Activated naive CD8-positive, alpha-beta T cell treated with anti-CD3 and anti-CD28 coated beads, Interleukin-2, amount 50 U/mL, for 16 hours (primary cell): Measurements from ENCODE around the gene ADAMTS12.
"Not testable (repeated sequence)": the region's sequence is repeated elsewhere in the genome, so short reads cannot be mapped to it uniquely, and the experiment has no call there.

Source experiments
- DNase-seq: peaks from one replicate; pipeline ENCODE4 v3.0.0-alpha.2; 2020; ENCODE audit warnings: low read depth, low spot score

ADAMTS12 gene

DNA sequence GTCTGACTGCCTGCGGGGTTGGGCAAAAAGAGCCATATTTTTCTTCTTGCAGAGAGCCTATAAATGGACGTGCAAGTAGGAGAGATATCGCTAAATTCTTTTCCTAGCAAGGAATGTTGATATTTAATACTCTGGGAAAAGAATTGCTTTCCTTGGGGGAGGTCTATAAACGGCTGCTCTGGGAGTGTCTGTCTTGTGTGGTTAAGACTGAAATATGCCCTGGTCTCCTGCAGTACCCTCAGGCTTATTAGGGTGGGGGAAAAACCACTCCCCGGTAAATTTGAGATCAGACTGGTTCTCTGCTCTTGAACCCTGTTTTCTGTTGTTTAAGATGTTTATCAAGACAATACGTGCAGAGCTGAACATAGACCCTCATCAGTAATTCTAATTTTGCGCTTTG is 14.5 kb upstream of the ADAMTS12 start:
- DNase-seq = not testable (repeated sequence)

DNA sequence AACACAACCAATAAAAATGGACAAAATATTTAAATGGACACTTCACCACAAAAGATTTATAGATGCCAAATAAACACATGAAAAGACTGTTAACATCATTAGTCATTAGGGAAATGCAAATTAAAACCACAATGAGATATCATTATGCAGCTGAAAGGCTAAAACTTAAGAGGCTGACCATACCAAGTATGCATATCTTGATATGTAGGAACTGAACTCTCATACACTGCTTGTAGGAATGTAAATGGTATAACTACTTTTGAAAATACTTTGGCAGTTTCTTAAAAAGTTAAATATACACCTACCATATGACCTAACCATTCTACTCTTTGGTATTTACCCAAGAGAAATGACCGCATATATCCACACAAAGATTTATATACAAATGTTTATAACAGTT is 13.6 kb upstream of the ADAMTS12 start:
- DNase-seq = no peak

DNA sequence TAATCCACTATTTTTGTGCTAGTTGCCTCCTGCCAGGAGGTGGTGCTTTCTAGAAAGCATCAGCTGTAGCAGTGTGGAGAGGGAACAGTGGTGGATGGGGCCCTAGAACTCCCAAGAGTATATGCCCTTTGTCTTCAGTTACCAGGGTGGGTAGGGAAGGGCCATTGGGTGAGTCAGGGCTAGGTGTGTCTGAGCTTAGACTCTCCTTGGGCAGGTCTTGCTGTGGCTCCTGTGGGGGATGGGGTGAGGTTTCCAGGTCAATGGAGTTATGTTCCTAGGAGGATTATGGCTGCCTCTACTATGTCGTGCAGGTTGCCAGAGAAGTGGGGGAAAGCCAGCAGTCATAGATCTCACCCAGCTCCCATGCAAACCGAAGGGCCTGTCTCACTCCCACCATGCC is 11.3 kb upstream of the ADAMTS12 start:
- DNase-seq = no peak

DNA sequence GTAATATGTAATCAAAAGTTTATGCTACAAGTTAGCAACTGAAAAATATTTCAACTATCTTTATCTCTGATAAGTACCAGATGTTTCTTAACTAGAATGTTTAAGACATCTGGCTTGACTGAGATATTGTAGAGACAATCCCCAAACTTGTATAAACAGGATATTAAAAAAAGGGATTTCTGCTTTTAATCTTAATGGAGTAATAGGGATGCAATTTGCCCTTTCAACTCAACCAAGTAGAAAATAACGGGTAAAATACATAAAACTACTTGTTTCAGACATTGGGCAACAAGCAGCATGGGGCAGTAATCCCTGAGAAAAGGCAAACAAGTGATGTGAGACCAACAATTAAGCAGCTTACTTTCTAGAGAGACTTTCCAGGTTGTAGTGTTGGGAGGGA is 9.4 kb upstream of the ADAMTS12 start:
- DNase-seq = no peak

DNA sequence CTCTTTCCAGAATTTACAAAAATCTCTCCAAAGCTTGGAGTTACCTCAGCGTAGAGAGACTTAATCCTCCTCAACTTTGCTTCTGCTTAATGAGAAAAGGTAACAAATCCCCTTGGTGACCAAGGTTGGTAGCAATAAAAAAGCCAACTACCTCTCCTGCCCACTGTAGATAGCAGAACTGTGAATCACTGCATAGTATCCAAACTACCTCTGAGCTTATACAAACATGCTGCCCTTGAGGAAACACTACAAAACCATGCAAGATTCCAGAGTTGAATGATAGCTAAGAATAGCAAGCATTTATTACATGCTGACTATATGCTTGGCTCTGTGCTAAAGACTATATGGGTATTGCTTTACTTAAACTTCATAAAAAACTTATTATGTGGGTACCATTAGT is 2.8 kb upstream of the ADAMTS12 start:
- DNase-seq = no peak

DNA sequence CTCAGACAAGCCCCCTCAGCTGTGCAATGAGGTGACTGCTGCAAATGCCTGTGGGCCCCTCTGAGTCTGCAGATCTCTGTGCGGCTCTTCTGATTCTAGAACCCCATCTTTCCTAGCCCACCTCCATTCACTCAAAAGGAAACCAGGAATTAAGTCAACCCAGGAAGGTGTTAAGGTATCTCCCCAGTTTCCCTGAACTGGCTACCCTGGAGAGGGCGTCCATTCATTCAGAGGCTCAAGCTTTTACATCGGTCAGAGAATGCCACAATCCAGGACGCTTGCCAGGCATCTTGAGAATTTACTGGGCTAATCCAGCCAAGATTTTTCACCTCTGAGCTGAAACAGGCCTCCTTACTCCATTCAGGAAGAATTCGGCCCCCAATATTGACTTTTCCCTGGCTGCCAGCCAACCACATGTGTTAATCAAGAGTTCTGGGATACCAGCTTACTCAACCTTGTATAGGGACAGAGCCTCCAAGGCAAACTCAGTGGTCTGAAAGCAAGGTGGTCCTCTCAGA is 889 bp upstream of the ADAMTS12 start:
- no peak for DNase-seq

DNA sequence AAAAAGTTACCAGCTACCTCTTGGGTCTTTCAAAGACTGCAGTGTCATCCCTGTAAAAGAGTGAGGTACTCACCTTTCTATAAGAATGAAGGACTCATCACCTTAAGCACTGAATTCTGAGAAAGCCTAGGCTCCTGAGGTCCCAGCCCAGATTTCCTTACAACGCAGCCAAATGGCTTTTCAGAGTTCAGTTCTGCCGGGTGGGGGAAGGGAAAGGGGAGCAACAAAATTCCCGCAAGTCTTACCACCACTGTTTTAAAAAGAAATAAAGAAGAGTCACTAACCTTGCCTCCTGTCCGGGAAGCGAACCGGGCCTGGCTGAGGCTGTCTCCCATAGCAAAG is 373 bp downstream of the ADAMTS12 start:
- DNase-seq = no peak

DNA sequence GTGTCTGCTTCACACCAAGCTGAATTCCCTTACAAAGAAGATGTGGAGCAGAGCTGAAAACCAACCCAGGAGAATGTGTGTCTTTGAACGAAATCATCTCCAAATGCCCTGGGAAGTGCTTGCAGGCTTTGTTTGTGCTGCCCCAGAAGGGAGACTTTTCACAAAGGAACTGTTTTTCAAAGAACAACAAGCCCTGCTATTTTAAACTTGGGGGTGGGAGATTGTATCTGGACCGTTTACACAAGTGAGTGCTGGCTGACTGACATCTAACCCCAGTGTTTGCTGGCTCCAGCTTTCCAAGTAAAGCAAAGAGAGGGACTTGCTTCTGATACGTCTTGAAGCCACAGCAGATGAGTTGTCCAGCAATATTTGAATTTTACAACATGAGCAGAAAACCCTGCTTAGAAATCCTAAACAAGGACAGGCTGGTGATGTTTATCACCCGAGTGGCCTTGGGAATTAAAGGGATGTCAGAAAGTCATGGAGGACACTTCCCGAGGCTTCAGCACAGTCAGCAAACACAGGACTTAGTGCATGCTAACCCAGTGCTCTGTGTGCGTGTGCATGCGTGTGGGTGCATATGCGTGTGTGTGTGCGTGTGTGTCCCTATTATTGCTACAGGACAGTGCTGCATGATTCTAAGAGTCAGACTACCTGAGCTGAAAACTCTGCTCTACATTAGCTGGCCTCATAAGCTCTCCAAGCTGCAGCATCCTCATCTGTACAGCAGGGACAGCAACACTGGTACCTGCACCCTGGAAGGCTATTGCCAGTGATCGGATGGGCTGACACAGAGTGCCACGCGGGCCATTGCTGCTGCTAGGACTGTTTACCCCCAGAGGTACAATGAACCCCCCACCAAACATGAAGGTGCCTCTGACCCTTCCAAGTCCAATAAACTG is 1.4 kb downstream of the ADAMTS12 start:
- DNase-seq = no peak

DNA sequence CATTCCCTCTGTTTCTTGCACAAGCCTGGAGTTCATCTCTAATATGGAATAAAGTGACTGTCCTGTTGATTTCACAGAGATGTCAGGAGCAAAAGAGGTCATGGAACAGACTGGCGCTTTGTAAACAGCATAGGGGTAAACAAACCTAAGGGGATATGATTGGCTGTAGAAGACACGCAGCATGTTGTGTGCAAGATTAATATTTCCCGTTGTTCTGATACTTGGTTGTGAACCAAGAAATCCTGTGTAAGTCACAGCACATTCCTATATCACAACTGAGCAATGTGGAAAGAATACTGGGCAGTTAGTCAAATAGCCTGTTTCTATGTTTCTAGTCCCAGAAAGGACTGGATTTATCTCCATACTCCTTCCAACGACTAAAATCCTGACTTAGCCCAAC is 3.2 kb downstream of the ADAMTS12 start:
- DNase-seq = no peak

DNA sequence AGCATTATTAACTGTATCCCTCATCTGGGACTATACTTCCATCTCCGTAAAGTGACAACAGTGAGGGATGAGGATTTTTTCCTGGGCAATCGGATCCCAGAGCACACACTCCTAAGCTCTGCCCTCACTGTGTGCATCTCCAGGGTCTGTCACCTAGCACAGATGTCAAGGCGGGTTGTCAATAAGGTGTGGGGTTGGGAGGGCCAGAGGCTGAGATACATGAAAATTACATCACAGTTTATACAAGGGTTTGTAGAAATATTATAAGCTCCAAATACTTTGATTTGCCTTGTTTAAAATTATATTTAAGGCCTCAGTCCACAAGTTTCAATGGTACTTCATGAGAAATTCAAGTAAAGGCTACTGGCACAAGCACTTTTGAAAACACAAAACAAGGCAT is 4.5 kb downstream of the ADAMTS12 start:
- DNase-seq = no peak

DNA sequence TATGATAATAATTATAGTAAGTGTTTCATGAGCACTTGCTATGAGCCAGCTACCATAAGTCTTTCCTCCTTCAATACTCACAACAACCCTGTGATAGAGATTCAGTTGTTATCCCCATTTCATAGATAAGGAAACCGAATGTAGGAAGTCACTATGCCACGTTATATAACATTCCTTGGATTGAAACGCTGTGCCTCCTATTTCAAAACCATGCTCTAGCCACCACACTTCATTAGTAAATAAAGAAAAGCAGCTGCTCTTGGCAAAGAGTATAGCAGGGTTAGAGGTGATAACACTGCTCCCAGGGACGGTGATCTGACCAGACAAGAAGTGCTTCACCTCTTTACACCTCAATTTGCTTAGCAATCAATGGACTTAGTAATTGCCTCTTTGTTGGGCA is 5.5 kb downstream of the ADAMTS12 start:
- DNase-seq = no peak

DNA sequence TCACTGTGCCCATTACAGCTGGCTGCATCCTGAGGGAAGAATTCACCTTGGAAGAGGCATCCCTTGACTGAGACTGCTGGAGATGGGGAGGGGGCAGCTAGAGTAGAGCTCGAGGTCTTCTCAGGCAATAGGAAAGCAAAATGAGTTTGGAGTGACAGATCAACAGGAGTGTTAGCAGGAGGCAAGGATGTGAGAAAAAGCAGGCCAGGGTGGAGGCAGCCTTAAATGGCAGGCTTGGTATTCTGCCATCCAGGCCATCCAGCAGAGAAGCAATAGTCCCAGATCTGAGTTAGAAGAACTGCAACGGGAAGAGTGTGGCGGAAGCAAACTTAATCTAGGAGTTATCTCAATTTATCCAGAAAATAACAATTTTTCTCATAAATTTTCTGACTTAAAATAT is 6.1 kb downstream of the ADAMTS12 start:
- DNase-seq = no peak

DNA sequence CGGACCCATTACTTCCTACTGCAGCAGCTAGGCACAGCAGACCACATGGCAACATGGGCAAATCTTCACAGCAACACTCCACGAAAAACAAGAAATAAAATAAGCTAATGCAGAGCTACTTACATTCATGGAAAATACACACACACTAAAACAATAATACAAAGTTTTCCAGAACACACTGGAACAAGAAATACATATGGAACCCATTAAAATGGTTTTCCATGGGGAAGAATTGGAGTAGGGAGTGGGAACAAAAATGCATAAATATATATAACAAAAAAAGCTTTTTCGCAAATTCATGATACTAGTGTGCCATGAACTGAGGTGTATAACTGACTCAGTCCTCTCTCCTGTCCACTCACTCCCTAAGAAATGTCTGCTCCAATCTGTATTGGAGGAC is 8.3 kb downstream of the ADAMTS12 start:
- DNase-seq = no peak

DNA sequence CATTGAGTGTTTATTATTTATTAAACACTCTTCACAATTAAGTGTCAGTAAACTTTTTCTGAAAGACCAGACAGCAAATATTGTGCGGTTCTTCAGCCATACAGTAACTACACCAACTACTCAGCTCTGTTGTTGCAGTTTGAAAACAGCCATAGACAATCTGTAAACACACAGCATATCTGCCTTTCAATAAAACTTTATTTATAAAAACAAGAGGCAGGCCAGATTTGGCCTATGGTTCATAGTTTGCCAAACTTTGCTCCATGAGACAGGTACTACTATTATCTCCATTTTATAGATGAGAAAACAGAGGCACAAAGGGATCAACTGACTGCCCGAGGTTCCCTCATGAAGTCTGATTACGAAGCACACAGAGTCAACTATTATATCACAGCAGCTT is 11.5 kb downstream of the ADAMTS12 start:
- no peak for DNase-seq

DNA sequence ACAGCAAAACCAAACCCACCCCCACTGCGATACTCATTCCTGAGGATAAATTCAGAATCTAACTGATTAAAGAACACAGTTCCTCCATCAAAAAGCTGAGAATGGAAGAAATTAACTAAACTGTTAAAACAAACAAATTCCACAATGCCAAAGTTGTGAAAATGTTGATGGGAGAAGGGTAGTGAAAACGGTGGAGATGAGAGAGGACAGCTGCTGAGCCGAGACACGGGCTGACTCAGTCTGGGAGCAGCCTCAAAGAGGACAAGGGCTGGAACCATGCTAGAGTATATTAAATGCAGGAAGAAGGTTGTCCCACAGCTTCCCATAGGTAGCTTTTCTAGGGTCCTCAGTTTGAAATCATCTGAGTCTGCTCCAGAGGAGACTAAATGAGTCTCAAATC is 14.3 kb downstream of the ADAMTS12 start:
- DNase-seq = no peak

DNA sequence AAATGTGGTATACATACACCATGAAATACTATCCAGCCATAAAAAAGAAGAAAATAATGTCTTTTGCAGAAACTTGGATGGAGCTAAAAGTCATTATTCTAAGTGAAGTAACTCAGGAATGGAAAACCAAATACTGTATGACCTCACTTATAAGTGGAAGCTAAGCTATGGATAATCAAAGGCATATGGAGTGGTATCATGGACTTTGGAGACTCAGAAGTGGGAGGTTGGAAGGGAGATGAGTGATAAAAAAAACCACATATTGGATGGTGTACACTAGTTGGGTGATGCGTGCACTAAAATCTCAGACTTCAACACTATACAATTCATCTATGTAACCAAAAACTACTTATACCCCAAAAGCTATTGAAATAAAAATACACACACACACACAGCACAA is 24.5 kb downstream of the ADAMTS12 start:
- DNase-seq = no peak

DNA sequence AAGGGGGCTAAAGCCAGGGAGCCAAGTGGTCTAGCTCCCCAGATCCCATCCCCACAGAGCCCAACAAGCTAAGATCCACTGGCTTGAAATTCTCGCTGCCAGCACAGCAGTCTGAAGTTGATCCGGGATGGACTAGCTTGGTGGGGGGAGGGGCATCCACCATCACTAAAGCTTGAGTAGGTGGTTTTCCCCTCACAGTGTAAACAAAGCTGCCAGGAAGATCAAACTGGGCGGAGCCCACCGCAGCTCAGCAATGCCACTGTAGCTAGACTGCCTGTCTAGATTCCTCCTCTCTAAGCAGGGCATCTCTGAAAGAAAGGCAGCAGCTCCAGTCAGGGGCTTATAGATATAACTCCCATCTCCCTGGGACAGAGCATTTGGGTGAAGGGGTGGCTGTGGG is 32.6 kb downstream of the ADAMTS12 start:
- not testable (repeated sequence) for DNase-seq

DNA sequence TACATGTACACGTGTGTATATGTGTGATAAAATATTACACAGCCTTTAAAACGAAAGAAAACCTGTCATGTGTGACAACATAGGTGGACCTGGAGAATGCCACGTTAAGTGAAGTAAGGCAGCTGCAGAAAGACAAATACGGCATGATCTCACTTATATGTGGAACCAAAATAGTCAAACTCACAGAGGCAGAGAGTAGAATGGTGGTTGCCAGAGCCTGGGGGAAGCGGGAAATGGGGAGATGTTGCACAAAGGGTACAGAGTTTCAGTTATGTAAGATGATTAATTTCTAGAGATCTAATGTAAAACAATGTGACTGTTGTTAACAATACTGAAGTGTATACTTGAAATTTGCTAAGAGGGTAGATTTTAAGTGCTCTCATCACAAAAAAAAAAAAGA is 34.8 kb downstream of the ADAMTS12 start:
- DNase-seq = no peak

DNA sequence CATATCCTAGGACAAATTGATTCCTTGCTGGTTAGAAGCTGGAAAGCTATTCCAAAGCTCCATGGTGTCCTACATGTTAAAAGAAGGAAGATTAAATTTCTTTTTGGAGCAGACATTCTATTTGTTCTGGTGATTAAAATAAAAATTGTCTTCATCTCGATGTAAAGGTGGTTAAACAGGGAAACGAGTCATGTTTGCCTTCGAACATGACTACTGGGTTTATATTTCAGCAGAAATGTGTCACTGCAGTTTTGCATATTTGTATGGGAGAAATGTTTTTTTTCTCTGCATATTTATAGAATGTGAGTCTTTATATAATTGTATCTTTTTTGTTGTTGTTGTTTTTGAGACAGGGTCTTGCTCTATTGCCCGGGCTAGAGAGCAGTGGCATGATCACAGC is 36.4 kb downstream of the ADAMTS12 start:
- no peak for DNase-seq

DNA sequence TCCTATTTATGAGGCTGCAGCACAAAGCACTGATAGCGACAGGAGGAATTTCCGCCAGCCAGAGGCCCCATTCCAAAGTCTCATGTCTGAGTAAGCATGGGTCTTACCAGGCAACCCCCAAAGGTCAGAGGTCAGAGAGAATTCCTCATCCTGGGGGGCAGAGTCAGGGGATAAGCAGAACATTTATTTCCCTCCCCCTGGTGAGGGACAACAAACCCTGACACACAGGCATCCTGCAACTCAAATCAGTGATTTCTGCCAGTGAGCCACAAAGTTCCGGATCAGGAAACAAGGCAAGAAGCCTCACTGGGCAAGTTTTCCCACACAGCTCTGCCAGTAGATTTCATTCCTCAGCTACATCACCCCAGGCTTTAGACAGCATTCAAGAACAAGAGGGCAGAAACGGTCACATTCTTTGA is 37.0 kb downstream of the ADAMTS12 start:
- no peak for DNase-seq

DNA sequence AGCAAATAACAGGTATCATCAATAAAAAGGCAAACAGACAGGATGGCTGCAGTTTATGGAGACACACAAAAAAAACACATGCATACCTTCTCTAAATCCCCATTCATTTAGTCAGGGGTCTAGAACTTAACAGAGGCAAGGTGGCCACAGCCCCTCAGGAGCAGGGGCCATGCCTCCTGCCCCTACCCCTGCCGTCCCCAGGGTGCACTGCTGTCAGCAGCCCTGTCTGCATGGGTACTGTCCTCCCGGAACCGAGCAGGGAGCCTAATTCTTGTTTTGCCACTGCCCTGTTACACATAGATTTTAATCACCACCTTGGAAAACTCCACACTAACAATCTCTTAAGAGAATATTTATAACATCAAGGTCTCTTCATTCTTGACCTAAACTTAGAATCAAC is 39.0 kb downstream of the ADAMTS12 start:
- DNase-seq = no peak

DNA sequence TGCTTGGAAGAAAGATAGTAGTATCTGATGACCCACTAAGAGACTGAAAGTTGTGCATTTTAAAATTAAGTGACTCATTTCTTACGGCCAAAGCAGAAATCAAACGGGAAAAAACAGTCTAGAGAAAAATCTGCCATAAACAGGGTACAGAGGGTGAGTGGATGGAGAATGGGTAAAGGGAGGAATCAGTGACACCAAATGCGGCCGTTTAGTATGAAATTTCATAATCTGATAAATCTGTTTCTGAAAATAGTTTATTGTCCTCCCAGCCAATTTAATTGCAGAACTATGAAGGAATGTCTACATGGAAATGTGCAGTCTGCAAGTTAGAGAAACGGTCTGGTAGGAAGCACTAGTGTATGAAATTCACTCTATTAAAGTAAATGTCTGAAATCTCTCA is 39.5 kb downstream of the ADAMTS12 start:
- DNase-seq = no peak

DNA sequence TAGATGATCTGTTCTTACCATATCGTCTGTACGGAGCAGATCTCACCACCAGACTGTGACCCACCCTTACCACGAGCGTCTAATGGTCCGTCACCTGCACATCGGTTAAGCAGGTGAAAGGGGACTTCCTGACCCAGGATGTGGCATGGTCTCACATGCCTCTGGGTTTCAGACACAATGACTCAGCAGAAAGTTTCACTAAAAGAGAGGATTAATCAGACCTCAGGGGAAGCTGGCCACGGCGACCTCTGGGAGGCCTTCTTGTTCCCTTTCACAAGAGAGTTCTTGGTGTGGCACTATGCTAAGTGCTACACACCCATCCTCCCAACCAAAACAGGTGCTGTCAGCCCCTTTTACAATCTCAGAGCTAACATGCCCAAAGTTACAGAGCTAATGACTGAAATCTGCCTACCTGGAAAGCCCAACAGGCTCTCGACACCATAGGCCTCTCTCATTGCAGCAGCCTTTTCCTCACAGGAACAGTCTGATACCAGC is 41.6 kb downstream of the ADAMTS12 start:
- DNase-seq = peak; percentile 1

DNA sequence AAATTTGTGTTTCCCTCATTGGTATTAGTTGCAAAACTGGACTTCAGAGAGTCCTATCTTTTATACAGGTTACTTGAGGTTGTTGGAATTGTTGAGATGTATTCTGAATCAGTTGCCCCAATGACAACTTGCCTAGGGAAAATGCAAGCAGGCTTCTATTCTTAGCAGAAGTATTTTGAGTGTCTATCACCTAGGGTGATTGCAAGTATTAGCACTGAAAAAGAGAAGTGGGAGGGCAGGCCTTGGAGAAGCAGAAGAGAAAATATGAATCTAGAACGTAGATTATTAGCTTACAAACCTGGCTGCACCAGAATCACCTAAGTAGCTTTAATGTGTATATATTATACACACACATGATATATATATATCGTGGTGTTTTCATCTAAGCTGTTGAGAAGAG is 43.2 kb downstream of the ADAMTS12 start:
- DNase-seq = no peak
